ENCODE measurements around the gene ADAMTS9. TPM values are rescaled to one million over a fixed set of nuclear protein-coding genes. Genes with fewer than 3 reads are reported as not detected.

ADAMTS9 gene
- polyA plus RNA-seq, 4 donors = 0.54 to 11.3 (median 5.0) TPM

DNA sequence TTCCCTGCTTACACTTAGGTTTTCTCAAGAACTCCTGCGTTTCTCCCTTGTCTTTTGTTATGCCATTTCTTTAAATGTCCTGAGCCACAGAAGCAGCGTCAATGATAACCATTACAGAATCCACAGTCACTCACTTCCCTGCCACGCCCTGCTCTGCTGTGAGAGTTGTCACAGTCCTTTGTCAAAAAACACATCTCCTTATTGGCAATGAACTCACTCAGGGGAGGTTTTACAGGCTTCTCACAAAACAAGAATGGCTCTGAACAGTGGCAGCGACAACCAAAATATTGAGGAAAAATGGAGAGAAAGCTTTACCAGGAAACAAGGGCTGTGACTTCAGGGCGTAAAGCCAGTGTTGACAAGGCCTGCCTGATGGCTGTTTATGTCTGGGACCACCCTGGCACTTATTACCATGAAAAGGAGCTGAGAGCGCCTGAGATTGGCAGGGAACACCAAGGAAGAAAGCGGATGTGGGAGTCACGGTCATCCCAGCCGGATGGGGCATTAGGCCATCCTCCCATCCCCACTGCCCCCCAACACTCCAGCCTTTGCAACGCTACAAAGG is 111.5 kb downstream of the ADAMTS9 start:
- DNase-seq = no peak
- WGBS, 3 donors = 88 to 91% (median 91%) methylated on average over 10 of the region's 10 CpGs
- no peaks in the 10 kb centered on the region for H3K9me3 ChIP-seq (ENCODE audit: control insufficient read depth in 2 of 2, insufficient read depth in 1 of 2, low read depth in 1 of 2, low read length in 1 of 2)

DNA sequence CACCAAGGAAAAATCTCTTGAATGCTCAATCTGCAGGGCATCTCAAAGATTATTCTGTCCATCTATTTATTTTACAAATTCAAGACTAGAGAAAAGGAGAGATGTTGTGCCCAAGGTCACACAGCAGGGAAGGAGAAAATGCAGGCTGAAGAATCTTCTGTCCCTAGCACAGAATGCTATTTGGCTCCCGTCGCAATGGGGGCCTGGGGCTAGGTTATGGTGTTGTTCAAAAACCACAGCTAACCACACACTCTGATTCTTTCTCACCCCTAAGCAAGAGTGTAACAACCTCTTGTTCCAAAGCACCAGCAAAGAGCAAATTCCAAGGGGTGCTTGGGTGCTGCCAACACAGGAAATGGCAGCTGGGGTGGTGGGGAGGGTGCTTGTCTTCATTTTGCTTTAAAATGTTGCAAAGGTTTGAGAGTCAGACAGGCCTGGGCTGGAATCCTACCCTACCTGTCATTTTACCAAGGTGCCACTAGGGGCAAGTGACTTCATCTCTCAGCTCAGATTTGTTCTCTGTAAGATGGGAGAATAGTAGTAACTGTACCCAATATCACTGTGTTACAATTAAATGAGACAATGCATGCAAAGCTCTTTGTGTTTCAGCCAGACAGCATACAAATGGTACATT is 112.5 kb downstream of the ADAMTS9 start:
- H3K9me3 ChIP-seq (ENCODE audit: control insufficient read depth in 2 of 2, insufficient read depth in 1 of 2, low read depth in 1 of 2, low read length in 1 of 2) = no peaks in the 10 kb centered on the region
- peak; percentile 7 to 16 for DNase-seq
- H3K27ac ChIP-seq (ENCODE audit: low read depth in 1 of 3, low read length in 2 of 3) = no peak overlapping the region
- H3K4me3 ChIP-seq (ENCODE audit: low read depth in 1 of 3, low read length in 3 of 3) = no peak overlapping the region
- no peaks in the 10 kb centered on the region for H3K27me3 ChIP-seq (ENCODE audit: control insufficient read depth in 3 of 3, insufficient read depth in 3 of 3, low read length in 3 of 3)
- FAIRE-seq = no peak
- 95% methylated on average over 2 of the region's 2 CpGs for WGBS, 3 donors
- no peaks in the 10 kb centered on the region for H3K36me3 ChIP-seq (ENCODE audit: control insufficient read depth in 3 of 3, insufficient read depth in 2 of 3, low read depth in 1 of 3, low read length in 3 of 3)
- no peaks in the 10 kb centered on the region for H3K4me1 ChIP-seq (ENCODE audit: control insufficient read depth in 3 of 3, insufficient read depth in 2 of 3, low read depth in 1 of 3, low read length in 2 of 3)

More for the DNA sequence above, 111.5 kb downstream of the ADAMTS9 start:
- Histone ChIP-seq H3K4me3 (ENCODE audit: low read depth in 1 of 3, low read length in 3 of 3) (no peak overlapping the region), H3K27ac (ENCODE audit: low read depth in 1 of 3, low read length in 2 of 3) (no peak overlapping the region), H3K27me3 (ENCODE audit: control insufficient read depth in 3 of 3, insufficient read depth in 3 of 3, low read length in 3 of 3) (no peaks in the 10 kb centered on the region), H3K4me1 (ENCODE audit: control insufficient read depth in 3 of 3, insufficient read depth in 2 of 3, low read depth in 1 of 3, low read length in 2 of 3) (no peaks in the 10 kb centered on the region), H3K36me3 (ENCODE audit: control insufficient read depth in 3 of 3, insufficient read depth in 2 of 3, low read depth in 1 of 3, low read length in 3 of 3) (no peaks in the 10 kb centered on the region)
- no peak for FAIRE-seq

GRCh38 chr3:64574194-64574593 is 113.6 kb downstream of the ADAMTS9 start:
- no peak for DNase-seq
- no peaks in the 10 kb centered on the region for H3K27me3 ChIP-seq (ENCODE audit: control insufficient read depth in 3 of 3, insufficient read depth in 3 of 3, low read length in 3 of 3)
- no peaks in the 10 kb centered on the region for H3K4me1 ChIP-seq (ENCODE audit: control insufficient read depth in 3 of 3, insufficient read depth in 2 of 3, low read depth in 1 of 3, low read length in 2 of 3)
- no peaks in the 10 kb centered on the region for H3K9me3 ChIP-seq (ENCODE audit: control insufficient read depth in 2 of 2, insufficient read depth in 1 of 2, low read depth in 1 of 2, low read length in 1 of 2)
- no peak overlapping the region for H3K4me3 ChIP-seq (ENCODE audit: low read depth in 1 of 3, low read length in 3 of 3)
- WGBS, 3 donors = 91 to 100% (median 95%) methylated on average over 2 of the region's 2 CpGs
- no peak for FAIRE-seq
- no peak overlapping the region for H3K27ac ChIP-seq (ENCODE audit: low read depth in 1 of 3, low read length in 2 of 3)
- no peaks in the 10 kb centered on the region for H3K36me3 ChIP-seq (ENCODE audit: control insufficient read depth in 3 of 3, insufficient read depth in 2 of 3, low read depth in 1 of 3, low read length in 3 of 3)

DNA sequence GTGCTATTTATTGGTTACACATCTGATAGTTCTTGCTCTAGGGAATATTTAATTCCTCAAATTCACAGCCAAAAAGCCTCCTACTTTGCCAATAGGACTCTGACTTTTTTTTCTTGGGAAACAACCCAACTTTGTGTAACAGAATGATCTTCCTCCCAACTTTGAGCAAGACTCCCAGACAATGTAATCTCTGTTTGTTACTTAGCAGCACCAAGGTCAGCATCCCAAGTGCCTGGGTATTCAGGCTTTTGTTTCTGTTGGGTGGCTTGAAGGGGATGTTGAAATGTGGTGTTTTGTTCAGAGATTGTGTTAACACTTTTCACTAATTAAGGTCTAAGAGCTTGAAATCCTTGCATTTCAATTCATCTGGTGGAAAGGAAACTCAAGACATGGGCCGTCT is 115.8 kb downstream of the ADAMTS9 start:
- H3K27ac ChIP-seq (ENCODE audit: low read depth in 1 of 3, low read length in 2 of 3) = no peak overlapping the region
- 89 to 95% (median 93%) methylated on average over 1 of the region's 1 CpG for whole genome bisulfite sequencing, 3 donors
- no peak for DNase-seq
- no peaks in the 10 kb centered on the region for H3K4me1 ChIP-seq (ENCODE audit: control insufficient read depth in 3 of 3, insufficient read depth in 2 of 3, low read depth in 1 of 3, low read length in 2 of 3)
- no peaks in the 10 kb centered on the region for H3K9me3 ChIP-seq (ENCODE audit: control insufficient read depth in 2 of 2, insufficient read depth in 1 of 2, low read depth in 1 of 2, low read length in 1 of 2)
- FAIRE-seq = no peak
- no peaks in the 10 kb centered on the region for H3K36me3 ChIP-seq (ENCODE audit: control insufficient read depth in 3 of 3, insufficient read depth in 2 of 3, low read depth in 1 of 3, low read length in 3 of 3)
- no peaks in the 10 kb centered on the region for H3K27me3 ChIP-seq (ENCODE audit: control insufficient read depth in 3 of 3, insufficient read depth in 3 of 3, low read length in 3 of 3)
- no peak overlapping the region for H3K4me3 ChIP-seq (ENCODE audit: low read depth in 1 of 3, low read length in 3 of 3)

- H3K27ac ChIP-seq (ENCODE audit: low read depth in 1 of 3, low read length in 2 of 3) = no peak overlapping the region
These were observed 118.8 kb downstream of the ADAMTS9 start for GRCh38 chr3:64568895-64569517.

DNA sequence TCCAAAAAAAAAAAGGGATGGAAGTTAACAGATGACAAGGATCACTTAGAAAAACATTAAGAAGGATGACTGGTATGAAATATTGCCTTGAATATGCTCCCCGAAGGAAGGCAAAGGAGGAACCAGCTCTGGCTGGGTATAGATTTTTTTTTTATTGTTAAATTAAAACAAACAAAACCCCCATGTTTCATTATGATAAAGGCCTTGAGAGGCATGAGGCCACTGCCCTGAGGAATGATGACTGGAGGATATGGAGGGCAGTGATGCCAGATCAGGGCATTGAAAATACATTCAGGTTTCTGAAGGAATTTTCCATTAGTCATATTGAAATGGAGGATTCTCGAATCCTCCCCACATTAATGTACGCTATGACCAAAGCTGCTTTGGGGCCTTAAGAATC is 120.9 kb downstream of the ADAMTS9 start:
- Histone ChIP-seq H3K9me3 (ENCODE audit: control insufficient read depth in 2 of 2, insufficient read depth in 1 of 2, low read depth in 1 of 2, low read length in 1 of 2) (no peaks in the 10 kb centered on the region), H3K27me3 (ENCODE audit: control insufficient read depth in 3 of 3, insufficient read depth in 3 of 3, low read length in 3 of 3) (peaks cover 0 to 2% (median 0%) of the 10 kb centered on the region in 3 donors), H3K36me3 (ENCODE audit: control insufficient read depth in 3 of 3, insufficient read depth in 2 of 3, low read depth in 1 of 3, low read length in 3 of 3) (no peaks in the 10 kb centered on the region), H3K4me3 (ENCODE audit: low read depth in 1 of 3, low read length in 3 of 3) (no peak overlapping the region), H3K4me1 (ENCODE audit: control insufficient read depth in 3 of 3, insufficient read depth in 2 of 3, low read depth in 1 of 3, low read length in 2 of 3) (no peaks in the 10 kb centered on the region), H3K27ac (ENCODE audit: low read depth in 1 of 3, low read length in 2 of 3) (no peak overlapping the region)
- 84 to 93% (median 90%) methylated on average over 3 of the region's 3 CpGs for WGBS, 3 donors
- DNase-seq (no peak), FAIRE-seq (no peak)

More at GRCh38 chr3:64568895-64569517, 118.8 kb downstream of the ADAMTS9 start:
- H3K36me3 ChIP-seq (ENCODE audit: control insufficient read depth in 3 of 3, insufficient read depth in 2 of 3, low read depth in 1 of 3, low read length in 3 of 3) = no peaks in the 10 kb centered on the region
- no peaks in the 10 kb centered on the region for H3K4me1 ChIP-seq (ENCODE audit: control insufficient read depth in 3 of 3, insufficient read depth in 2 of 3, low read depth in 1 of 3, low read length in 2 of 3)
- WGBS, 3 donors = 68 to 79% (median 78%) methylated on average over 5 of the region's 5 CpGs
- DNase-seq = no peak
- H3K4me3 ChIP-seq (ENCODE audit: low read depth in 1 of 3, low read length in 3 of 3) = no peak overlapping the region
- H3K27me3 ChIP-seq (ENCODE audit: control insufficient read depth in 3 of 3, insufficient read depth in 3 of 3, low read length in 3 of 3) = no peaks in the 10 kb centered on the region
- H3K9me3 ChIP-seq (ENCODE audit: control insufficient read depth in 2 of 2, insufficient read depth in 1 of 2, low read depth in 1 of 2, low read length in 1 of 2) = no peaks in the 10 kb centered on the region
- FAIRE-seq = no peak

DNA sequence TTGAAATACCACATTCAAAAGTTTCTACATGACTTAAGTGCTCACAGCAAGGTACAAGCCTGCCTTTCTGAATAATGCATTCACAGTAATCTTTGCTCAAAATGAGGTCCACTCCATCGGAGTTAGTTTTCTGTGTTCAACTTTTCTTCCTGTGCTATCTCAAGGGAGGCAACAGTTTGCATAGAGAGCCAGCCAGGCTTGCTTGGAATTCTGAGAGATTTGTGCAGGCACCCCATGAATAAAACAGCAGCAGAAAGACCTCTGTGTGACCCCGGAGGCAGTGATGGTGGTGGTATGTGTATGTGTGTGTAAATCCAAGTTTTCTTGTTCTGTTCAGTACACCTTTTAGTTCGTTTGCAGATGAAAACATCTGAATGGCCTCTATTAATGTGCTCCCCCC is 124.0 kb downstream of the ADAMTS9 start:
- Histone ChIP-seq H3K9me3 (ENCODE audit: control insufficient read depth in 2 of 2, insufficient read depth in 1 of 2, low read depth in 1 of 2, low read length in 1 of 2) (no peaks in the 10 kb centered on the region), H3K4me1 (ENCODE audit: control insufficient read depth in 3 of 3, insufficient read depth in 2 of 3, low read depth in 1 of 3, low read length in 2 of 3) (no peaks in the 10 kb centered on the region), H3K27ac (ENCODE audit: low read depth in 1 of 3, low read length in 2 of 3) (no peak overlapping the region), H3K36me3 (ENCODE audit: control insufficient read depth in 3 of 3, insufficient read depth in 2 of 3, low read depth in 1 of 3, low read length in 3 of 3) (peaks cover 0 to 4% (median 0%) of the 10 kb centered on the region in 3 donors), H3K27me3 (ENCODE audit: control insufficient read depth in 3 of 3, insufficient read depth in 3 of 3, low read length in 3 of 3) (peaks cover 0 to 2% (median 0%) of the 10 kb centered on the region in 3 donors), H3K4me3 (ENCODE audit: low read depth in 1 of 3, low read length in 3 of 3) (no peak overlapping the region)
- no peak for FAIRE-seq
- WGBS, 3 donors = 52 to 71% (median 71%) methylated on average over 3 of the region's 3 CpGs
- DNase-seq = no peak

- no peaks in the 10 kb centered on the region for H3K9me3 ChIP-seq (ENCODE audit: control insufficient read depth in 2 of 2, insufficient read depth in 1 of 2, low read depth in 1 of 2, low read length in 1 of 2)
- H3K4me3 ChIP-seq (ENCODE audit: low read depth in 1 of 3, low read length in 3 of 3) = no peak overlapping the region
- H3K36me3 ChIP-seq (ENCODE audit: control insufficient read depth in 3 of 3, insufficient read depth in 2 of 3, low read depth in 1 of 3, low read length in 3 of 3) = peaks cover 0 to 4% (median 0%) of the 10 kb centered on the region in 3 donors
- DNase-seq (no peak), FAIRE-seq (no peak)
- H3K4me1 ChIP-seq (ENCODE audit: control insufficient read depth in 3 of 3, insufficient read depth in 2 of 3, low read depth in 1 of 3, low read length in 2 of 3) = no peaks in the 10 kb centered on the region
- no peak overlapping the region for H3K27ac ChIP-seq (ENCODE audit: low read depth in 1 of 3, low read length in 2 of 3)
- WGBS, 3 donors = 90 to 96% (median 93%) methylated on average over 2 of the region's 2 CpGs
- H3K27me3 ChIP-seq (ENCODE audit: control insufficient read depth in 3 of 3, insufficient read depth in 3 of 3, low read length in 3 of 3) = peaks cover 0 to 2% (median 0%) of the 10 kb centered on the region in 3 donors
These were observed 125.9 kb downstream of the ADAMTS9 start for GRCh38 chr3:64561868-64562267.
